Islet of Langerhans (tissue), 1 donor: ENCODE data around the gene TMEM158.

Experiments
- FAIRE-seq: peaks from one replicate; lab custom pipeline; 2011; peaks lifted over from hg19 to GRCh38; lab: Jason Lieb, UNC

Gene TMEM158

GRCh38 chr3:45226206-45226915 is at the start of gene TMEM158:
TSS of gene TMEM158 (minus strand) at chr3:45226287. CDS start at chr3:45226027, 260 bp downstream.
- no peak for FAIRE-seq

DNA sequence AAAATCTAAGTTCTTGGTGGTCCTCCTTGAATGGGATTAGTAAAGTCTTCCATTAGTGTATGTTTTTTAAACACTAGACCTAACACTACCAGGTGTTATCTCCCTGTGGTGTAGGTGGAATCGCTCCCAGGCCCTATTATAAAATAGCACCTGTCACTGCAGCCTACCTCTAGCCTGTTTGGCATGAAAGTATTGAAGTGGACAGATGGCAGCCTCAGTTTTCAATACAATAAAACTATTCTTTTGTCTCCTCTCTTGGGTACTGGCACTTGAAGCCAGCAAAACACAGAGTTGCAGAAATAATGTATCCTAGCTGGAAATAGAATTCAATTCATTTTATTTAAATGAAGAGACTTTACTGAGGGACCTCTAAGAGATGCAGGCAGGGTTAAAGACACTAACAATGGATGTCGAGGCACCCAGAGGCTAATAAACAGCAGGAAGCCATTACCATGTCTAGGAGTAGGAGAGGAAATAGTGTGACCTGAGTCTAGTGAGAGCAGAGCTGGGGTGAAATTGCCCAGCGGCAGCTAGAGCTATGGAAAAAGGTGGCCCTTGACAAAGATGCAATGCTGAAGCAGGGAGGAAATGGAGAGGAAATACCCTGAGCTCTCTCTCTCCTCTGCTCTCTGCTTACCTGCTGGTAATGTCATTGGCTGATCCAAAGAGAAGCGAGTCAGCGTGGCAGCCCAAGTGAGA is 49.1 kb upstream of the TMEM158 start:
- FAIRE-seq = no peak

- no peak for FAIRE-seq
Observed at GRCh38 chr3:45273681-45274515, 47.8 kb upstream of the TMEM158 start.

- FAIRE-seq = no peak
Observed at GRCh38 chr3:45272828-45273470, 46.9 kb upstream of the TMEM158 start.

DNA sequence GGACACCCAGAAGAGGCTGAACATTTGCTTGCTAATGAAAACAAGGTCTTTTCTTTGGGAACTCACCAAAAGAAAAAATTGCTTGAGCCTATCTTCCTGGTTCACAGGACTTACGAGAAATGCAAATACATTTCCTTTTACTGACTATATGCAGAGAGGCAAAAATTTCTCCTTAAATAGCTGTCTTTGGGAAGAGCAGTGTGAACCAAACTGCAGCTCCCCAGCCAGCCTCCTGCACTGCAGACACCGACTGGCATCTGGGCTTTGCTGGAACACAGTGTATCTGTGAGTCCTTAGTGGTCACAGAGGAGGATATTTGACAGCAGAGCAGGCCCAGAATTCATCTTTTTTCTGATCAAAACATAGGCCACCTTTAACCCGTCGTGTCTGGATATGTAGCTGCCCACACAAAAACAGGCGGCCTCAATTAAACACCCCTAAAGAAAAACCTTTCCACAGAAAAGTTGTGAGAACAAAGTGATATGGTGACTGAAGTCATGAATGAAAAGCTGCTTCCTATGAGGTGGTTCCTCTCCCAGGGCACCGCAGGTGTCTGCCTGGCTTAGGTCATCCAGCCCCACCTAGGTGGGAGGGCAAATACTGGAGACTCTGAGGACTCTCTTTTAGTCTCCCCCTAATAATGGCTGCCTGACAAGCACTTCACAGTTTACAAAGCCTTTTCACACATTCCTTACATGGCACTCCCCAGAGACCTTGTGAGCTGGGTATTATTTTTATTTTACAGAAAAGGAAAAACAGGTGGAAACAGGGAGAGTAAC is 46.1 kb upstream of the TMEM158 start:
- FAIRE-seq = no peak

DNA sequence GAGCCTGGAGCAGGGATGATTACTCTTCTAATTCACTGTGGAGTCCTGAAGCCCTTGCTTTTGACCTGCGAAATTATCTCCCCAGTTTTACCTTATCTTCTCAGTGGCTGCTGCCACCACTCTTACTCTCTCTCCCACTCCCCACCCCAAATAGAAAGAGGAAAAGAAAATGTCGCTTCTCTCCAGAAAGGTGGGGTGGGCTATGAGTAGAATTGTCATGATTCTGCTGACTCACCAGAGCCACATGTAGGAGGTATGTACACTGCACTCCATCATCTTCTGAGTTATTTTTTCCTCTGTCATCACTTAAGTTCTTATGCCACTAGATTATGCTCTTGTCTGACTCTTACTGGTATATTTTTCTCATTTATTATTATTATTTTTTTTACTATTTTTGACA is 43.9 kb upstream of the TMEM158 start:
- FAIRE-seq = no peak

GRCh38 chr3:45267097-45267496 is 41.0 kb upstream of the TMEM158 start:
- FAIRE-seq = no peak

DNA sequence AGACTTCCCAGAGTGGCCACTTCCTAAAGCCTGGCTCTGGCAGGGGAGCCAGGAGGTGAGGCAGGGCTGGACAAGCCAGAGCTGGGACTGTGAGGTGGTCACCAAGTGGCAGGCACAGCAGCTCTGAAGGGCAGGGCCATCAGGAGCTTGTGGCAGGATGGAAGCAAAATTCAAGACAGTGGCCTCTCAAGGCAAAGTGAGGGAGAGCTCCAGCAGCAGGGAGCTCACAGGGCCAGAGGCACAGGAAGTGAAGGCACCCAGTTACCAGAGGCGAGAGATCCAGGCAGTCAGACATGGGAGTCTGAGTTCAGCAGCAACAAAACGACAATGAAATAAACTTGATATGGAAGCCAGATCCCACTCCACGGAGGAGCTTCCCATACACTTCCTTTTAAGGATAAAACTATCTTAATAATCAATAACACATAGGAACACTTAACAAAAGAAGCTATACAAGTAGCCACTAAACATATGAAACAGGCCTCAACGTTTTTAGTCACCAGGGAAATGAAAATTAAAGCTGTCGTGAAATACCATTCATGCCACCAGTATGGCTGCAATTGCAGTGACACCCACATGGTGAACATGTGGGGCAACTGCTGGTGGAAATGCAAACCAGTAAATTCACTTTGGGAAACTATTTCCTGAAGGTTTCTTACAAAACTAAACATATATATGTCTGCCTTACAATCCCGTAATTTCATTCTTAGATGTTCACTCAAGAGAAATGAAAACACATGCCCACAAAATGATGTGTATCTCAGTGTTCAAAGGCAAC is 35.4 kb upstream of the TMEM158 start:
- FAIRE-seq = no peak

GRCh38 chr3:45259133-45259532 is 33.0 kb upstream of the TMEM158 start:
- no peak for FAIRE-seq

DNA sequence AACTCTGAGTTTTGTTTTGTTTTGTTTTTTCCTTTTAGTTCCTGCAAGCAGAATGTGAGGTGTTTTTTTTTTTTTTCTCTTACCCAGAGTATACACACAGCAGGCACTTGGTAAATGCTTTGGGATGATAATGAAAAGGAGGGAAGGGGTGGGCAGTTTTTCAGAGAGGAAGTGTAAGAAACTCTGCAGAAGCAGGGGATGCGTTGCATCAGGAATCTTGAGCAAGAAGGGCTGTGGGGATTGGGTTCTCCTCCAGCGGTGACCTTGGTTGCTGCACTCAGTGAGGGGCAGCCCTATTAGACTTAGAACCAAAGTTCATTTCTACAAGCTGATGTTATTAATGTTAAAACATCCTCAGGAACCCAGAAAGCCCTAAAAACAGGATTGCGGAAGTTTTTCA is 32.2 kb upstream of the TMEM158 start:
- no peak for FAIRE-seq

DNA sequence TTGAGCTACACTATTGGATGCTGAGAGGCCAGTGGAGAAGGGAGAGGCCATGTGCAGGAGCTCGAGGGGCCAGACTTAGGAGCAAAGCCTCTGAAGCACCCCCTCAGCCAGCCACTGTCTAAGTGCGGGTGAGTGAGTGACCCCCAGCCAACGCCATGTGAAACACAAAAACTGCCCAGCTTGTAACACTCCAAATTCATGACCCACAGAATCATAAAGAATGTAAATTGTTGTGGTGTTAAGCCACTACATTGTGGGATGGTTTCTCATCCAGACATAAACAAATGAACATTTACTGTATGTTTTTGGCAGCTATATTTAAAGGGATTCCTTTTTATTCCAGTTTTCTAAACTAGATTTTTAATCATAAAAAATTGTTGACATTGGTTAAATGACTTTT is 27.2 kb upstream of the TMEM158 start:
- FAIRE-seq = no peak

DNA sequence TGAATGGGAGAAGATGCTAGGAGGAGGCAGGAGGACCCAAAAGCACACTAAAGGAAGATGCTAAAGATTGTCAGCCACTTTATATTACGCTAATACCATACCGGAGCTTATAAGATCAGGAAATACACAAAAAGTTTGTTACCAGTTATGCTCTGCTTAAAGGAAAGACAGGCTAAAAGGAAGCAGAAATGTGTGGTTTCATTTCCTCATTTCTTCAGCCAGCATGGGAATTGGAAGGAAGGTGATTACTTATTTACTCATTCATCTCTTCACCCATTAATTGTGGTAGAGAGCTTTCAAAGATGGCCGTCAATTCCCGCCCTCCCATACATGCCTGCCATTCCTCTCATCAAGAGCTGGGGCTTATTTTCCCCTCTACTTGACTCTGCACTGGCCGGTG is 26.7 kb upstream of the TMEM158 start:
- no peak for FAIRE-seq

DNA sequence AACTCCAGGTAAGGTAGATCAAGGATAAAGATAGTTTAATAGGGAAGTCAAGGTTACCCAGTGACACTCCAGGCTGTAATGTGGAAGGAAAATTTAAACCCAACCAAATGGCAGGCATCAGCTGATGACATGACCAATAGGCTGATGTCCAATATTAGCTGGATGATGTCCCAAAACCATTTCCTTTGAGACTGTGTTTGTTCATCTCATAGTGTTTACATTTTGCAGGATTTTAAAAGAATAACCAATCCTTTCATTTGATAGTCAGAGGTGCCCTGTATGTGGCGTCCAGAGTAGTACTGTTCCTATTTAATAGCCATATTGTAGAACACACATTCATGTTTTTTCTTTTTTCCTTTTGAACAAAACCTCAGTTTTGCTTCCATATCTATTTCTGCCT is 23.3 kb upstream of the TMEM158 start:
- no peak for FAIRE-seq

DNA sequence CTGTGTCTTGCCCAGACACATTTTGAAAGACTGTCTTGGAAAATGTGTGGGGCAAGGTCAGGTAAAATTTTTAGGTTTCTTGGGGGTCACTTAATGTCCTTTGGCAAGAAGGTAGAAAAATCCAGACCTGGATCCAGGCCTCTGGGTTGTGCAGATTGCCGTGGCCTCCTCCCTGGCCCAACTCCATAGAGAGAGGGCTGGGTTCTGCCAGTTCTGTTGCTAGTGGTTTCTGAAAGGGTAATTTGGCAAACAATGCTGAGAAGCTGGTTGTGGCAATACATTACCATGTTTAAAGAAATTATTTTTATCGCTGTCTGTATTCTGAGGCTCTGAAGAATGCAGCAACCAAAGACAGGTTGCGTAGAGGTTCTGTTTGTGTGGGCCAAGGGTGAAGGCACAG is 20.2 kb upstream of the TMEM158 start:
- FAIRE-seq = no peak

DNA sequence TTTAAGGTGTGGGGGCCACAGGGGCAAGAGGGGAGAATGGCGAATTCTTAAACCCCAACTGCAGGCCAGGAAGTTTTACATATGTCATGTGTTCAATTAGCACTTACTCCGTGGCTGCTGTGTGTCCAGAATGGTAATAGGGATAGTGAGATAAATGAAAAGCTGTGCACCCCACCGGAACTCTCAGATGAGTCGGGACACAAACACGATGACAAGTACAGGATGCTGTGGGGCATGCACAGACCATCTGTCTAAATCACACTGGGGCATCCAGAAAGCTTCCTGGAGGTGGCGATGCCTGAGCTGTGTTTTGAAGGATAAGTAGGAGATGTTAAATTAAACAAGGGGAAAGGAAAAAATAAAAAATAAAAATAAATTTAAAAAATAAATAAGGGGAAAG is 18.3 kb upstream of the TMEM158 start:
- no peak for FAIRE-seq

DNA sequence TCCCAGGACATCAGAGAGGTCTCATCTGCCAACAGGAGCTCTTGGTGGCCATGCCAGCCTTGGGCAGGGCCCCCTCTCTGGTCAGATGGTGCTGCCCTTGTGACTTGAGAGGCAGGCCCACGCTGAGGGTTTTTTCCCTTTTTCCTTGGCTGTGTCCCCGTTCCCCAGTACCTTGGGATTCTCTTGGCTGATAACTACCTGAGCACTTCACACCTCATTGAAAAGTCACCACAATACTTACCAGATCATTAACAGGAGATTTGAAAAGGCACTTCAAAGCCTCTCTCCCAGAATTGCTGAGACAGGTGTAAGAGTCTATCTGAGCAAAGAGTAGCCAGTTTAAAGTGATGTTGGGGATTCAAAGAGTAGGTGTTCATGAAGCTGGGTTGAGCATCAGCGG is 15.1 kb upstream of the TMEM158 start:
- no peak for FAIRE-seq

GRCh38 chr3:45240292-45240691 is 14.2 kb upstream of the TMEM158 start:
- no peak for FAIRE-seq

- no peak for FAIRE-seq
Observed at GRCh38 chr3:45239254-45239653, 13.2 kb upstream of the TMEM158 start.

- no peak for FAIRE-seq
Observed at GRCh38 chr3:45236964-45237363, 10.9 kb upstream of the TMEM158 start.

GRCh38 chr3:45235409-45235808 is 9.3 kb upstream of the TMEM158 start:
- FAIRE-seq = no peak

DNA sequence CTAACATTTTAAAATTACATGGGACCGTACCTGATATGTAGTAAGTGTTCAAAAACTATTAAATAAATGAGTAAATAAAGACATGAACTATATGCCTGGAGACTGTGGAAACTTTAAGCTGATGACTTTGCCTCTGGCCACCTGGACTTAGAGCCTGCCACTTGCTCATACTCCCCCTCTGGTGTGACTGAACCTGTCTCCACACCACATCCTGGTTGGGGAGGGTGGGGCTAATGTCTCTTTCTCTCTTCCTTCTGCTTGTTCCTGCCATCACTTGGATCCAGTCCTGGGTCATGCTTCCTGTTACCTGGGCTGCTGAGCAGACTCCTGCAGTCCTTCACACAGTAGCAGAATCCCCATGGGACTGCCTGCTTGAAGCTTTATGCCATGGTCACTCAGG is 8.2 kb upstream of the TMEM158 start:
- FAIRE-seq = no peak
